CD14-positive monocyte (primary cell): ENCODE data around the gene RHOT1. TPM values are rescaled to one million over a fixed set of nuclear protein-coding genes. Genes with fewer than 3 reads are reported as not detected.
A peak's percentile ranks its signal among the peaks of the same experiment; 100 is the strongest.
"Not testable (repeated sequence)": the region's sequence is repeated elsewhere in the genome, so short reads cannot be mapped to it uniquely, and the experiment has no call there.

Experiments
- DNase-seq, 3 donors: peaks; one replicate each; pipeline ENCODE4 v3.0.0-alpha.2; 2011 to 2022
- H2AFZ ChIP-seq: 2 replicates; pipeline ENCODE4 v1.6.0; 2012; ENCODE audit warnings: mild to moderate bottlenecking, low read depth, low read length, inconsistent platforms; ENCODE audit not compliant: insufficient read depth, poor library complexity, severe bottlenecking
- H3K27ac ChIP-seq, 2 donors: 1 replicate in 1 of 2; 2 replicates in 1 of 2; pipeline ENCODE4 v1.5.1; 2012 to 2013; ENCODE audit warnings: low read length in 2 of 2, control low read depth in 1 of 2, inconsistent platforms in 1 of 2, low read depth in 1 of 2, mild to moderate bottlenecking in 1 of 2
- H3K27me3 ChIP-seq, 2 donors: one replicate each; pipeline versions ENCODE4 v1.6.0 to v1.6.1; 2011 to 2013; ENCODE audit warnings: low read length in 2 of 2; ENCODE audit not compliant: control insufficient read depth in 2 of 2, insufficient read depth in 2 of 2
- H3K36me3 ChIP-seq, 2 donors: replicated peaks in 1 of 2; 1 replicate in 1 of 2; 2 replicates in 1 of 2; pipeline versions ENCODE4 v1.5.1 to v1.6.1; 2012 to 2013; ENCODE audit warnings: low read length in 2 of 2, control low read depth in 1 of 2, inconsistent platforms in 1 of 2, mild to moderate bottlenecking in 1 of 2; ENCODE audit not compliant: insufficient read depth in 2 of 2, control insufficient read depth in 1 of 2
- H3K4me1 ChIP-seq, 2 donors: 1 replicate in 1 of 2; 2 replicates in 1 of 2; pipeline versions ENCODE4 v1.5.1 to v1.6.1; 2012 to 2013; ENCODE audit warnings: low read length in 2 of 2, control low read depth in 1 of 2, inconsistent platforms in 1 of 2, mild to moderate bottlenecking in 1 of 2, moderate library complexity in 1 of 2; ENCODE audit not compliant: insufficient read depth in 2 of 2, control insufficient read depth in 1 of 2
- H3K4me2 ChIP-seq: replicated peaks from 2 replicates; pipeline ENCODE3; 2012; ENCODE audit warnings: low read length, moderate library complexity, mild to moderate bottlenecking; ENCODE audit not compliant: poor library complexity, severe bottlenecking; ENCODE audit errors: extremely low read depth
- H3K4me3 ChIP-seq, 3 experiments: fragments of 200-600 bp in 1 of 3; sonication (generic) in 1 of 3; replicated peaks in 1 of 3; 1 replicate in 2 of 3; 2 replicates in 1 of 3; pipeline ENCODE4 v1.5.1; 2011 to 2013; ENCODE audit warnings: low read length in 3 of 3, mild to moderate bottlenecking in 3 of 3, control low read depth in 2 of 3, low read depth in 2 of 3, inconsistent platforms in 1 of 3, moderate library complexity in 1 of 3
- H3K79me2 ChIP-seq: 2 replicates; pipeline ENCODE4 v1.6.0; 2012; ENCODE audit warnings: mild to moderate bottlenecking, control low read depth, inconsistent platforms, low read length, moderate library complexity; ENCODE audit not compliant: insufficient read depth
- H3K9ac ChIP-seq: 2 replicates; pipeline ENCODE4 v1.6.0; 2017; ENCODE audit warnings: low read length, mild to moderate bottlenecking; ENCODE audit not compliant: insufficient read depth, poor library complexity, severe bottlenecking
- H3K9me3 ChIP-seq, 2 donors: replicated peaks in 1 of 2; 1 replicate in 1 of 2; 2 replicates in 1 of 2; pipeline versions ENCODE4 v1.5.1 to v1.6.1; 2012 to 2013; ENCODE audit warnings: low read length in 2 of 2, control low read depth in 1 of 2; ENCODE audit not compliant: control insufficient read depth in 1 of 2, insufficient read depth in 1 of 2
- H4K20me1 ChIP-seq: 2 replicates; pipeline ENCODE4 v1.6.0; 2012; ENCODE audit warnings: mild to moderate bottlenecking, low read length, control low read depth, moderate library complexity; ENCODE audit not compliant: insufficient read depth
- H3K27ac Mint-ChIP-seq, 7 donors: one replicate each; pipeline ENCODE4 v1.8.0; 2020; ENCODE audit warnings: mild to moderate bottlenecking in 7 of 7, mixed read lengths in 7 of 7, moderate library complexity in 6 of 7, inconsistent platforms in 2 of 7
- H3K27me3 Mint-ChIP-seq, 3 donors: one replicate each; pipeline ENCODE4 v1.8.0; 2021 to 2022; ENCODE audit warnings: low read depth in 3 of 3, mild to moderate bottlenecking in 3 of 3, mixed read lengths in 3 of 3, moderate library complexity in 3 of 3, inconsistent platforms in 1 of 3
- H3K36me3 Mint-ChIP-seq, 2 donors: one replicate each; pipeline ENCODE4 v1.8.0; 2020; ENCODE audit warnings: mixed read lengths in 2 of 2, inconsistent platforms in 1 of 2, mild to moderate bottlenecking in 1 of 2
- H3K4me1 Mint-ChIP-seq: one replicate; pipeline ENCODE4 v1.8.0; 2020; ENCODE audit warnings: mild to moderate bottlenecking, mixed read lengths
- H3K4me3 Mint-ChIP-seq, 2 donors: one replicate each; pipeline ENCODE4 v1.8.0; 2020; ENCODE audit warnings: mild to moderate bottlenecking in 2 of 2, mixed read lengths in 2 of 2, moderate library complexity in 1 of 2
- H3K9me3 Mint-ChIP-seq, 7 donors: one replicate each; pipeline ENCODE4 v1.8.0; 2020 to 2022; ENCODE audit warnings: mixed read lengths in 7 of 7, mild to moderate bottlenecking in 6 of 7, moderate library complexity in 6 of 7, inconsistent platforms in 2 of 7
- CTCF ChIP-seq: fragments of 200-600 bp; IDR thresholded peaks from one replicate; pipeline ENCODE4 v1.8.0; 2022; ENCODE audit warnings: antibody characterized with exemption, mild to moderate bottlenecking
- WGBS: methylation state at CpG from one replicate; pipeline ENCODE4 v1.1.5; 2013; ENCODE audit warnings: missing lambda C conversion rate; ENCODE audit not compliant: insufficient coverage; 5-methylcytosine and 5-hydroxymethylcytosine counted together
- intact Hi-C, 2 donors: fragments of 100-400 bp; cut with micrococcal nuclease; formaldehyde crosslinking; loops; one replicate each; pipeline versions ENCODE4 v1.15.0 to v1.15.1; 2023
- polyA plus RNA-seq, 3 donors: library from polyadenylated mRNA; depleted of rRNA in 1 of 3; unstranded in 2 of 3; stranded (reverse) in 1 of 3; fragments of 300-500 nt in 2 of 3; fragments of >200 nt in 1 of 3; fragmentation: Illumina TruSeq in 2 of 3; gene quantifications; 1 replicate in 2 of 3; 2 replicates in 1 of 3; pipeline ENCODE4 v1.2.3, GENCODE V29; 2012 to 2021

Gene RHOT1
- polyA plus RNA-seq, 3 donors, result 45.9 to 60.5 (median 51.9) TPM

- TF ChIP-seq CTCF, result no peak
- Histone ChIP-seq H3K4me2 (no peak overlapping the region), H3K4me3 (no peak overlapping the region), H3K9ac (no peak overlapping the region), H3K36me3 (peaks cover 33 to 89% of the 10 kb centered on the region in 2 donors), H3K27me3 (no peaks in the 10 kb centered on the region), H2AFZ (no peak overlapping the region), H4K20me1 (peaks cover 68% of the 10 kb centered on the region), H3K27ac (no peak overlapping the region), H3K9me3 (peaks cover 6% of the 10 kb centered on the region in 2 donors), H3K4me1 (no peaks in the 10 kb centered on the region), H3K79me2 (peaks cover 82% of the 10 kb centered on the region)
- no peak for DNase-seq
- intact Hi-C loops, result no loop called here
- peak overlapping the region in 1 of 7 donors; percentile 39 for H3K27ac Mint-ChIP-seq
- H3K36me3 Mint-ChIP-seq, result peaks cover 53 to 81% of the 10 kb centered on the region in 2 donors
- WGBS, result 100% methylated on average over 1 of the region's 6 CpGs
- no peaks in the 10 kb centered on the region for H3K4me1 Mint-ChIP-seq
- H3K27me3 Mint-ChIP-seq, result peaks cover 0 to 2% (median 0%) of the 10 kb centered on the region in 3 donors
- H3K4me3 Mint-ChIP-seq, result no peak overlapping the region
- peaks cover 6 to 25% (median 15%) of the 10 kb centered on the region in 7 donors for H3K9me3 Mint-ChIP-seq
Measured at GRCh38 chr17:32161506-32162365, 19.4 kb downstream of the RHOT1 start.

GRCh38 chr17:32174889-32175288 lies 32.6 kb downstream of the RHOT1 start:
- Histone ChIP-seq H3K27me3 (no peaks in the 10 kb centered on the region), H3K9me3 (peaks cover 10 to 13% of the 10 kb centered on the region in 2 donors), H3K4me2 (no peak overlapping the region), H3K4me1 (no peaks in the 10 kb centered on the region), H4K20me1 (peaks cover 27% of the 10 kb centered on the region), H3K4me3 (no peak overlapping the region), H3K27ac (no peak overlapping the region), H3K79me2 (peaks cover 14% of the 10 kb centered on the region), H2AFZ (no peak overlapping the region), H3K9ac (no peak overlapping the region), H3K36me3 (peaks cover 78 to 85% of the 10 kb centered on the region in 2 donors)
- H3K4me1 Mint-ChIP-seq, result no peaks in the 10 kb centered on the region
- H3K27ac Mint-ChIP-seq, result peak overlapping the region in 4 of 7 donors; percentile 9 to 60 (median 46)
- TF ChIP-seq CTCF, result no peak
- intact Hi-C loops, result no loop called here
- DNase-seq, result no peak
- WGBS, result 100% methylated on average over 2 of the region's 3 CpGs
- H3K36me3 Mint-ChIP-seq, result peaks cover 57 to 83% of the 10 kb centered on the region in 2 donors
- H3K27me3 Mint-ChIP-seq, result peaks cover 0 to 2% (median 0%) of the 10 kb centered on the region in 3 donors
- H3K4me3 Mint-ChIP-seq, result no peak overlapping the region
- peaks cover 4 to 18% (median 15%) of the 10 kb centered on the region in 7 donors for H3K9me3 Mint-ChIP-seq

GRCh38 chr17:32178679-32179078 lies 36.4 kb downstream of the RHOT1 start:
- H3K27ac ChIP-seq, H3K4me1 ChIP-seq, H3K9ac ChIP-seq, DNase-seq, H3K27me3 ChIP-seq, H3K4me3 Mint-ChIP-seq, H3K79me2 ChIP-seq, H3K4me3 ChIP-seq, intact Hi-C loops, H2AFZ ChIP-seq, H3K4me1 Mint-ChIP-seq, H3K27me3 Mint-ChIP-seq, H3K4me2 ChIP-seq: not testable (repeated sequence)
- peaks cover 77 to 89% of the 10 kb centered on the region in 2 donors for H3K36me3 ChIP-seq
- peaks cover 10 to 13% of the 10 kb centered on the region in 2 donors for H3K9me3 ChIP-seq
- H4K20me1 ChIP-seq, result peaks cover 14% of the 10 kb centered on the region
- peaks cover 4 to 18% (median 15%) of the 10 kb centered on the region in 7 donors for H3K9me3 Mint-ChIP-seq
- over 99% methylated on average over 23 of the region's 24 CpGs for WGBS
- H3K27ac Mint-ChIP-seq, result peak overlapping the region in 1 of 7 donors; percentile 48
- peaks cover 67 to 87% of the 10 kb centered on the region in 2 donors for H3K36me3 Mint-ChIP-seq
